Spleen (tissue), 7 donors: Measurements from ENCODE around the gene FAM83C.

Source experiments
- POLR2A ChIP-seq, 3 donors: fragments of 450-650 bp; IDR thresholded peaks; one replicate each; pipeline ENCODE4 v1.5.1; 2017; ENCODE audit warnings: antibody characterized with exemption in 3 of 3, mild to moderate bottlenecking in 1 of 3
- TF ChIP-seq, protein P1 (sequence below), 11 experiments: fragments of 200-600 bp in 7 of 11; fragments of 450-650 bp in 4 of 11; sonication (generic) in 4 of 11; IDR thresholded peaks in 8 of 11; conservative IDR thresholded peaks in 3 of 11; 1 replicate in 7 of 11; 2 replicates in 4 of 11; pipeline versions ENCODE4 v1.4.0 to v1.8.0; 2016 to 2021; ENCODE audit warnings: antibody characterized with exemption in 11 of 11, inconsistent platforms in 4 of 11, mild to moderate bottlenecking in 1 of 11
- donor health status: DM: no; HTN: no; CAD: no; lungs with moderate emphysema.
- donor health status: DM: no; HTN: no; CAD: no.
- donor health status: DM: no; HTN: no; CAD: no.

DNA sequence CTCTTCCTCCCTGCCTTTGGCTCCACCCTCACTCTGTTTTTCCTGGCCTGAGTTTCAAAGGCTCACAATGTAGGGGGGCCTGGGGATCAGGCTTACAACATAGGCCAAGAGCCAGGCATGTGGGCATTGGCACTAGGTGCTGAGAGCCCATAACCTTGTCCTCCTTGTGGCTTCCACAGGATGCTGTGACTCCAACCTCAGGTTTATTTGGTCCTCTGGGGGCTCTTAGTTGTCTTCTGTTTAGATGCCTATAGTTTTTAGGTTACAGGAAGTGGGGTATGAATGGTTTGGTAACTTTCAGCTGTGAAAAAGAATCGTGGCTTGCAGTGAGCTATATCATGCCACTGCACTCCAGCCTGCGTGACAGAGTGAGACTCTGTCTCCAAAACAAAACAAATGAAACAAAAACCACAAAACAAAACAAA, 40.2 kb downstream of the FAM83C start:
- TF ChIP-seq, protein P1, sequence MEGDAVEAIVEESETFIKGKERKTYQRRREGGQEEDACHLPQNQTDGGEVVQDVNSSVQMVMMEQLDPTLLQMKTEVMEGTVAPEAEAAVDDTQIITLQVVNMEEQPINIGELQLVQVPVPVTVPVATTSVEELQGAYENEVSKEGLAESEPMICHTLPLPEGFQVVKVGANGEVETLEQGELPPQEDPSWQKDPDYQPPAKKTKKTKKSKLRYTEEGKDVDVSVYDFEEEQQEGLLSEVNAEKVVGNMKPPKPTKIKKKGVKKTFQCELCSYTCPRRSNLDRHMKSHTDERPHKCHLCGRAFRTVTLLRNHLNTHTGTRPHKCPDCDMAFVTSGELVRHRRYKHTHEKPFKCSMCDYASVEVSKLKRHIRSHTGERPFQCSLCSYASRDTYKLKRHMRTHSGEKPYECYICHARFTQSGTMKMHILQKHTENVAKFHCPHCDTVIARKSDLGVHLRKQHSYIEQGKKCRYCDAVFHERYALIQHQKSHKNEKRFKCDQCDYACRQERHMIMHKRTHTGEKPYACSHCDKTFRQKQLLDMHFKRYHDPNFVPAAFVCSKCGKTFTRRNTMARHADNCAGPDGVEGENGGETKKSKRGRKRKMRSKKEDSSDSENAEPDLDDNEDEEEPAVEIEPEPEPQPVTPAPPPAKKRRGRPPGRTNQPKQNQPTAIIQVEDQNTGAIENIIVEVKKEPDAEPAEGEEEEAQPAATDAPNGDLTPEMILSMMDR (IDR thresholded peaks at IDR 0.05 in 8 of 11, conservative IDR thresholded peaks at IDR 0.05 in 3 of 11), result no peak
- TF ChIP-seq POLR2A (IDR thresholded peaks at IDR 0.05), result no peak
